HCT116 (cell line): ENCODE results near the gene ARPP21. TPM values are rescaled to one million over a fixed set of nuclear protein-coding genes. Genes with fewer than 3 reads are reported as not detected.

ENCODE experiments used
- ATAC-seq: fragments of 200-7000 bp; cut with Tn5 transposase; 2 replicates; pipeline ENCODE4 v1.9.1; 2020; ENCODE audit warnings: mild to moderate bottlenecking, moderate library complexity
- BruUV-seq: library from RNA; stranded (reverse); fragments of 400-500 nt; replicated peaks from 2 replicates; lab custom pipeline; 2021; lab: Mats Ljungman, UMichigan
- CTCF ChIA-PET: fragments of 300-600 bp; sonication (Branson Sonifier 250); formaldehyde crosslinking; loops from one replicate; lab custom pipeline; 2021; ENCODE audit warnings: antibody characterized with exemption; lab: Charles Lee
- POLR2A ChIA-PET: fragments of 300-600, 350-600 bp; sonication (Branson Sonifier 250); formaldehyde crosslinking; loops from one replicate; lab custom pipeline; 2021; ENCODE audit warnings: antibody characterized with exemption; lab: Charles Lee
- RAD21 ChIA-PET, 2 experiments: fragments of 300-600 bp; sonication (Branson Sonifier 250); formaldehyde crosslinking; loops; one replicate each; lab custom pipeline; 2023; ENCODE audit warnings: low total read pairs in 2 of 2; ENCODE audit not compliant: uncharacterized antibody in 2 of 2, unreplicated experiment in 2 of 2, low non-redundant PET in 1 of 2; lab: Charles Lee
- DNase-seq: peaks from one replicate; pipeline ENCODE4 v3.0.0-alpha.2; 2010; ENCODE audit warnings: low read depth, low spot score
- H2AFZ ChIP-seq: fragments of 200-600 bp; shearing (Covaris generic), sonication (generic); 2 replicates; pipeline ENCODE4 v1.6.1; 2017; ENCODE audit warnings: low read depth, mixed run types, mixed read lengths, antibody characterized with exemption, low read length; ENCODE audit not compliant: poor library complexity, severe bottlenecking
- H3K27ac ChIP-seq: 2 replicates; pipeline ENCODE4 v1.5.1; 2012; ENCODE audit warnings: low read depth, low read length
- H3K27me3 ChIP-seq: fragments of 200-600 bp; sonication (generic); 2 replicates; pipeline ENCODE4 v1.6.1; 2016; ENCODE audit warnings: mixed run types, low read length, mixed read lengths; ENCODE audit not compliant: insufficient read depth
- H3K36me3 ChIP-seq, 2 experiments: fragments of 200-500 bp in 1 of 2; fragments of 200-600 bp in 1 of 2; sonication (Bioruptor generic) in 1 of 2; sonication (generic) in 1 of 2; 2 replicates each; pipeline versions ENCODE4 v1.5.1 to v1.6.1; 2014 to 2016; ENCODE audit warnings: low read length in 2 of 2, inconsistent platforms in 1 of 2, mixed read lengths in 1 of 2, mixed run types in 1 of 2; ENCODE audit not compliant: insufficient read depth in 2 of 2, control insufficient read depth in 1 of 2
- H3K4me1 ChIP-seq, 2 experiments: fragments of 200-600 bp in 1 of 2; sonication (generic) in 1 of 2; 2 replicates each; pipeline versions ENCODE4 v1.5.1 to v1.6.1; 2012 to 2017; ENCODE audit warnings: low read length in 2 of 2, inconsistent platforms in 1 of 2, mild to moderate bottlenecking in 1 of 2, mixed read lengths in 1 of 2, mixed run types in 1 of 2, moderate library complexity in 1 of 2; ENCODE audit not compliant: insufficient read depth in 2 of 2, control insufficient read depth in 1 of 2
- H3K4me2 ChIP-seq: fragments of 200-600 bp; sonication (generic); 2 replicates; pipeline ENCODE4 v1.6.1; 2017; ENCODE audit warnings: mixed run types, low read length, mixed read lengths
- H3K4me3 ChIP-seq, 2 experiments: fragments of 200-600 bp in 1 of 2; sonication (generic) in 1 of 2; replicated peaks in 1 of 2; 2 replicates each; pipeline ENCODE4 v1.5.1; 2011 to 2016; ENCODE audit warnings: low read length in 2 of 2, control low read depth in 1 of 2, low read depth in 1 of 2, mild to moderate bottlenecking in 1 of 2, mixed read lengths in 1 of 2, mixed run types in 1 of 2
- H3K79me2 ChIP-seq: fragments of 200-600 bp; sonication (generic); 2 replicates; pipeline ENCODE4 v1.6.1; 2017; ENCODE audit warnings: mild to moderate bottlenecking, mixed run types, low read length, moderate library complexity, mixed read lengths; ENCODE audit not compliant: insufficient read depth
- H3K9ac ChIP-seq: fragments of 200-600 bp; sonication (generic); 2 replicates; pipeline ENCODE4 v1.6.1; 2016; ENCODE audit warnings: low read length, mixed read lengths
- H3K9me2 ChIP-seq: fragments of 200-600 bp; sonication (generic), shearing (Covaris generic); 2 replicates; pipeline ENCODE4 v1.6.1; 2017; ENCODE audit warnings: mixed run types, mild to moderate bottlenecking, moderate library complexity; ENCODE audit not compliant: insufficient read depth
- H3K9me3 ChIP-seq, 2 experiments: fragments of 200-500 bp in 1 of 2; fragments of 200-600 bp in 1 of 2; sonication (Bioruptor generic) in 1 of 2; sonication (generic) in 1 of 2; 2 replicates each; pipeline ENCODE4 v1.6.1; 2014 to 2017; ENCODE audit warnings: low read length in 2 of 2, mixed read lengths in 2 of 2, inconsistent platforms in 1 of 2, low read depth in 1 of 2, mild to moderate bottlenecking in 1 of 2, mixed run types in 1 of 2, moderate library complexity in 1 of 2; ENCODE audit not compliant: control insufficient read depth in 1 of 2, insufficient read depth in 1 of 2
- H4K20me1 ChIP-seq: fragments of 200-600 bp; sonication (generic), shearing (Covaris generic); 2 replicates; pipeline ENCODE4 v1.6.1; 2017; ENCODE audit warnings: mixed run types, mild to moderate bottlenecking, moderate library complexity; ENCODE audit not compliant: insufficient read depth
- ATF3 ChIP-seq: IDR thresholded peaks from 2 replicates; pipeline ENCODE4 v1.6.1; 2012
- EGR1 ChIP-seq: IDR thresholded peaks from 2 replicates; pipeline ENCODE4 v1.6.1; 2012; ENCODE audit warnings: low read depth
- ELF1 ChIP-seq: IDR thresholded peaks from 2 replicates; pipeline ENCODE4 v1.6.1; 2012; ENCODE audit warnings: low read depth, borderline replicate concordance
- EZH2 ChIP-seq: fragments of 200-600 bp; sonication (generic); IDR thresholded peaks from 2 replicates; pipeline ENCODE4 v1.6.1; 2017; ENCODE audit warnings: antibody characterized with exemption, mixed run types
- EZH2phosphoT487 ChIP-seq: fragments of 200-600 bp; IDR thresholded peaks from 2 replicates; pipeline ENCODE4 v1.6.1; 2018; ENCODE audit warnings: antibody characterized with exemption, borderline replicate concordance
- FOSL1 ChIP-seq: IDR thresholded peaks from 2 replicates; pipeline ENCODE4 v1.6.1; 2012; ENCODE audit warnings: low read depth
- RAD21 ChIP-seq: IDR thresholded peaks from 2 replicates; pipeline ENCODE4 v1.6.1; 2012; ENCODE audit warnings: low read depth, mild to moderate bottlenecking
- SRF ChIP-seq: IDR thresholded peaks from 2 replicates; pipeline ENCODE4 v1.6.1; 2012; ENCODE audit warnings: low read depth
- intact Hi-C: fragments of 100-400 bp; cut with micrococcal nuclease; formaldehyde crosslinking; loops from 2 replicates; pipeline ENCODE4 v1.10.0; 2022
- total RNA-seq: library from RNA; stranded (reverse); gene quantifications from one replicate; pipeline ENCODE4 v1.2.1, GENCODE V29; 2021; ENCODE audit not compliant: unreplicated experiment

The ARPP21 gene
- total RNA-seq, 1 experiment from 2014 or later = not detected

- no peaks in the 10 kb centered on the region for H3K9me2 ChIP-seq
- peaks cover 4 to 12% of the 10 kb centered on the region in 2 experiments; a peak in 2 of 4 replicates for H3K9me3 ChIP-seq
- H3K27me3 ChIP-seq = no peaks in the 10 kb centered on the region
- no peak overlapping the region for H3K27ac ChIP-seq
- no peak overlapping the region for H3K4me3 ChIP-seq
- no peaks in the 10 kb centered on the region for H4K20me1 ChIP-seq
- CTCF ChIA-PET = no interaction called here
- H2AFZ ChIP-seq = no peak overlapping the region
- H3K4me2 ChIP-seq = no peak overlapping the region
- BruUV-seq = no TSS peak
- no peak overlapping the region for H3K9ac ChIP-seq
- ATAC-seq = no peak
- DNase-seq = no peak
- no peaks in the 10 kb centered on the region for H3K4me1 ChIP-seq
- POLR2A ChIA-PET = no interaction called here
- H3K79me2 ChIP-seq = no peaks in the 10 kb centered on the region
- RAD21 ChIA-PET = no interaction called here
- TF ChIP-seq EGR1 (no peak), ATF3 (no peak)
- no peaks in the 10 kb centered on the region for H3K36me3 ChIP-seq
- intact Hi-C loops = no loop called here
These were observed 40.5 kb upstream of the ARPP21 start for GRCh38 chr3:35598804-35599203.

- Histone ChIP-seq H2AFZ (no peak overlapping the region), H4K20me1 (no peaks in the 10 kb centered on the region), H3K9me3 (peaks cover 4 to 16% of the 10 kb centered on the region in 2 experiments; a peak in 2 of 4 replicates), H3K9me2 (no peaks in the 10 kb centered on the region), H3K79me2 (no peaks in the 10 kb centered on the region), H3K4me1 (no peaks in the 10 kb centered on the region), H3K27ac (no peak overlapping the region), H3K9ac (no peak overlapping the region), H3K27me3 (no peaks in the 10 kb centered on the region), H3K36me3 (no peaks in the 10 kb centered on the region), H3K4me3 (no peak overlapping the region), H3K4me2 (no peak overlapping the region)
- no TSS peak for BruUV-seq
- no peak for TF ChIP-seq SRF
- TF ChIP-seq FOSL1 = no peak
- no peak for TF ChIP-seq EZH2
- TF ChIP-seq ELF1 = no peak
- TF ChIP-seq RAD21 = no peak
- TF ChIP-seq EZH2phosphoT487 = no peak
- intact Hi-C loops = no loop called here
- ChIA-PET CTCF (no interaction called here), POLR2A (no interaction called here), RAD21 (no interaction called here)
- DNase-seq (no peak), ATAC-seq (no peak)
These were observed 37.4 kb upstream of the ARPP21 start for GRCh38 chr3:35601959-35602358.
